Measurements from ENCODE around the gene ROR1.

The ROR1 gene

DNA sequence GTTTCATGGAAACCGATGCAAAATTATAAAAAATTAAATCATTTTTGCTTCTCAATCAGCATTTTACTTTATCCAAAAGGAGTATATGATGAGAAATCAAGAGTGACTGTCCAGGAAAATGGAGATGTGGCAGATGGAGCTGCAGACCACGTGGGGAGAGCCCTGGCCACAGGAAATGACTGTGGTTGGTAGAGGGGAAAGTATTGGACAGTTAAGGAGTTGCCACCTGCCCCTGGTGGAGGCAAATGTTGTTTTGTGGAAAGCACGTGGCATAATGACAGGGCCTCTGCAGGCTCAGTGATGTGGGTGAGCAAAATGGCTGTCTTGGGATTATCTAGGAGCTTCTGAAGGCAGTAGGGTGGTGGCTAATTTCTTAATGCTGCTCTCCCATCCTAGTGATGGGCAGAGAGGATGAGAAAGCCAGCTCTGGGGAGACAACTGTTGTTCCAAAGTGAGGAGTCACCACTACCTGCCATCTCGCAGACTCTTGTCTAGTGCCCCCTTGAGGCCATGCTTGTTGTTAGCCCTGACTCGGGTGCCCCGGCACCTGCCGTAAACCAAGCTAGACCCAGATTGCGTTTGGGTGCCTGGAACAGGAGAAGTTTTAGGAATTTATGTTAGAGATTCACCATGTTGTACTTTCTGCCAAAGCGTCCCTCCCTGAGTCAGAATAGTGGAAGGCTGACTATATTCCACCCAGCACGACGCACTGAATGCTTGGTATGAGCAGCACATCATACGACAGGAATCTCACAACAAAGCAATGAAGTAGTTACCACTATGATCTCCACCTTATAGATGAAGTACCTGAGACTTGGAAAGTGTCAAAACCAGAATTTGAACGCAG is 144.0 kb downstream of the ROR1 start:
- no peaks in the 10 kb centered on the region for H3K27me3 ChIP-seq (ENCODE audit: control insufficient read depth, insufficient read depth, low read length)
- H3K4me3 ChIP-seq (ENCODE audit: low read length) = no peak overlapping the region
- H3K4me1 ChIP-seq (ENCODE audit: control insufficient read depth, insufficient read depth, low read length) = peaks cover 5% of the 10 kb centered on the region
- no peak overlapping the region for H3K27ac ChIP-seq (ENCODE audit: low read depth, low read length)
- H3K9ac ChIP-seq (ENCODE audit: low read length) = no peak overlapping the region
- H3K36me3 ChIP-seq (ENCODE audit: control insufficient read depth, insufficient read depth, low read length) = no peaks in the 10 kb centered on the region

DNA sequence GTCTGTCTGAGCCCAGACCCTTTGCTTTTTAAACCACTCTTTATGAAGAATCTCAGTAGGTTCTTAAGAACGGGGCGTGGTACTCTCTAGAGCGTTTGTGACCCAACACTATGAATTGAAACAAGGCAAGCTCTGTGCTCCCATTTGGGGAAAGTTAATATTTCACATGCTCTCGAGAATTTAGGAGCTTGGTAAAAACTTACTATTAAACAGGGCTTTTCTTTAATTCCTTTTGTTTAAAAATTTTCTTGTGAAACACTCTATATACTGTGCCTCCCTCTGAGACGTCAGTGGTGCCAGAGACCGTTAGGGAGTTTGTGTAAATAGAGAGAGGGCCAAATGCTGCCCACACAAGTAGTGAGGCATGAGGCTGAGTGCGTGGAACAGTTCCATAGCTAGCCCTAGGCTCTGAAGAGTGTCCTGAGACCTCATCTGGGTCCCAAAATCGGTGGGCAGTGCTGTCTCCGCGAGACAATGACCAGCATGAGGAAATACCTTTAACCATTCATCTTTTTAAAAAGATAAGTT is 144.7 kb downstream of the ROR1 start:
- no peak overlapping the region for H3K4me3 ChIP-seq (ENCODE audit: low read length)

GRCh38 chr1:63920154-63921117 is 146.6 kb downstream of the ROR1 start:
- Histone ChIP-seq H3K27ac (ENCODE audit: low read depth, low read length) (no peak overlapping the region), H3K36me3 (ENCODE audit: control insufficient read depth, insufficient read depth, low read length) (no peaks in the 10 kb centered on the region), H3K27me3 (ENCODE audit: control insufficient read depth, insufficient read depth, low read length) (no peaks in the 10 kb centered on the region), H3K4me3 (ENCODE audit: low read length) (no peak overlapping the region), H3K4me1 (ENCODE audit: control insufficient read depth, insufficient read depth, low read length) (peaks cover 3% of the 10 kb centered on the region), H3K9ac (ENCODE audit: low read length) (no peak overlapping the region)

More for the DNA sequence above, 144.7 kb downstream of the ROR1 start:
- peaks cover 3% of the 10 kb centered on the region for H3K4me1 ChIP-seq (ENCODE audit: control insufficient read depth, insufficient read depth, low read length)
- no peak overlapping the region for H3K9ac ChIP-seq (ENCODE audit: low read length)
- H3K27ac ChIP-seq (ENCODE audit: low read depth, low read length) = no peak overlapping the region
- H3K36me3 ChIP-seq (ENCODE audit: control insufficient read depth, insufficient read depth, low read length) = no peaks in the 10 kb centered on the region
- H3K27me3 ChIP-seq (ENCODE audit: control insufficient read depth, insufficient read depth, low read length) = no peaks in the 10 kb centered on the region

- peaks cover 3% of the 10 kb centered on the region for H3K4me1 ChIP-seq (ENCODE audit: control insufficient read depth, insufficient read depth, low read length)
- no peak overlapping the region for H3K9ac ChIP-seq (ENCODE audit: low read length)
- no peak overlapping the region for H3K27ac ChIP-seq (ENCODE audit: low read depth, low read length)
Observed at GRCh38 chr1:63921359-63921758, 147.5 kb downstream of the ROR1 start.

DNA sequence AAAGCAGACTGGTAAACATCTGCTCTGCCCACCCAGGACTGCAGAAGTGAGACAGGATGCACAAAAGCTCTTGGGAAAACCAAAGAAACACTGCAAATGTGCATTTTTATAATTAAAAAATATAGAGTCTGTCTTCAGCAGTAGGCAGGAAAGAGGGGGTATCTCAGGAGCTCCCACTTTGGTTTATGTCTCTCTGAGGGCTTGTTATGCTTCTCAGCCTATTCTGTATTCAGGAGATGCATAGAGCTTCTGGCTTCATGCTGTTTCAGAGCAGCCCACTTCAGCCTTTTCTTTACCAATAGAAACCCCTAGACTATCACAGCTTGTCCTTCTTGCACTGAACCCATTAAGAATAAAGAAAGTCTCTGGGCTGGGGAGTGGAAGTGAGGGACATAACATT is 148.0 kb downstream of the ROR1 start:
- H3K4me3 ChIP-seq (ENCODE audit: low read length) = no peak overlapping the region
- no peaks in the 10 kb centered on the region for H3K27me3 ChIP-seq (ENCODE audit: control insufficient read depth, insufficient read depth, low read length)
- H3K36me3 ChIP-seq (ENCODE audit: control insufficient read depth, insufficient read depth, low read length) = no peaks in the 10 kb centered on the region
- H3K9ac ChIP-seq (ENCODE audit: low read length) = no peak overlapping the region
- H3K27ac ChIP-seq (ENCODE audit: low read depth, low read length) = no peak overlapping the region
- H3K4me1 ChIP-seq (ENCODE audit: control insufficient read depth, insufficient read depth, low read length) = peaks cover 3% of the 10 kb centered on the region

More at GRCh38 chr1:63921359-63921758, 147.5 kb downstream of the ROR1 start:
- Histone ChIP-seq H3K36me3 (ENCODE audit: control insufficient read depth, insufficient read depth, low read length) (no peaks in the 10 kb centered on the region), H3K27me3 (ENCODE audit: control insufficient read depth, insufficient read depth, low read length) (no peaks in the 10 kb centered on the region), H3K4me3 (ENCODE audit: low read length) (no peak overlapping the region)

GRCh38 chr1:63922848-63923247 is 149.0 kb downstream of the ROR1 start:
- H3K9ac ChIP-seq (ENCODE audit: low read length) = no peak overlapping the region
- H3K27me3 ChIP-seq (ENCODE audit: control insufficient read depth, insufficient read depth, low read length) = no peaks in the 10 kb centered on the region
- no peak overlapping the region for H3K4me3 ChIP-seq (ENCODE audit: low read length)
- H3K4me1 ChIP-seq (ENCODE audit: control insufficient read depth, insufficient read depth, low read length) = peaks cover 3% of the 10 kb centered on the region
- no peaks in the 10 kb centered on the region for H3K36me3 ChIP-seq (ENCODE audit: control insufficient read depth, insufficient read depth, low read length)
- H3K27ac ChIP-seq (ENCODE audit: low read depth, low read length) = no peak overlapping the region

DNA sequence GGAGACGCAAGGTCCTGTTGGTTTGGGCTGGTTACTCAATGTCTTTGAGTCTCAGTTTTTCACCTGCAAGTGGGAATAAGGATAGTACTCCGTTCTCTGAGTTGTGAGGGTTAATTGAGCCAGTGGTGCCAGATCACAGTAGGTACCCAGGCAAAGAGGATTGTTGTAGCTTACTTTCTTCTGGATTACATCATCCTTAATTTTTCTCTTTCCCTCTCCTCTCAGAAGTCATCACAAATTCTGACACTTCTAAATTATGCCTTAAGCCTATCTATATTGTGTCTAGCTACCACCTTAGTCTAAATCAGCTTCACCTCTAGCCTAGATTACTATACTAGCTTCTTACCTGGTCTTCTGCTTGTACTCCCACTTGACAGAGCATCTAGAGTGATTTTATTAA is 149.5 kb downstream of the ROR1 start:
- H3K27ac ChIP-seq (ENCODE audit: low read depth, low read length) = no peak overlapping the region
- no peak overlapping the region for H3K9ac ChIP-seq (ENCODE audit: low read length)
- H3K27me3 ChIP-seq (ENCODE audit: control insufficient read depth, insufficient read depth, low read length) = no peaks in the 10 kb centered on the region
- H3K4me1 ChIP-seq (ENCODE audit: control insufficient read depth, insufficient read depth, low read length) = peaks cover 3% of the 10 kb centered on the region
- H3K4me3 ChIP-seq (ENCODE audit: low read length) = no peak overlapping the region
- H3K36me3 ChIP-seq (ENCODE audit: control insufficient read depth, insufficient read depth, low read length) = no peaks in the 10 kb centered on the region

GRCh38 chr1:63924600-63924999 is 150.8 kb downstream of the ROR1 start:
- Histone ChIP-seq H3K27me3 (ENCODE audit: control insufficient read depth, insufficient read depth, low read length) (no peaks in the 10 kb centered on the region), H3K36me3 (ENCODE audit: control insufficient read depth, insufficient read depth, low read length) (no peaks in the 10 kb centered on the region), H3K27ac (ENCODE audit: low read depth, low read length) (no peak overlapping the region), H3K4me3 (ENCODE audit: low read length) (no peak overlapping the region), H3K9ac (ENCODE audit: low read length) (no peak overlapping the region), H3K4me1 (ENCODE audit: control insufficient read depth, insufficient read depth, low read length) (peaks cover 3% of the 10 kb centered on the region)

- Histone ChIP-seq H3K4me3 (ENCODE audit: low read length) (no peak overlapping the region), H3K4me1 (ENCODE audit: control insufficient read depth, insufficient read depth, low read length) (no peaks in the 10 kb centered on the region), H3K27ac (ENCODE audit: low read depth, low read length) (no peak overlapping the region), H3K27me3 (ENCODE audit: control insufficient read depth, insufficient read depth, low read length) (no peaks in the 10 kb centered on the region), H3K9ac (ENCODE audit: low read length) (no peak overlapping the region), H3K36me3 (ENCODE audit: control insufficient read depth, insufficient read depth, low read length) (no peaks in the 10 kb centered on the region)
Observed at GRCh38 chr1:63928186-63929105, 154.6 kb downstream of the ROR1 start.

GRCh38 chr1:63929106-63929478 is 155.3 kb downstream of the ROR1 start:
- Histone ChIP-seq H3K27ac (ENCODE audit: low read depth, low read length) (no peak overlapping the region), H3K9ac (ENCODE audit: low read length) (no peak overlapping the region), H3K4me1 (ENCODE audit: control insufficient read depth, insufficient read depth, low read length) (no peaks in the 10 kb centered on the region), H3K4me3 (ENCODE audit: low read length) (no peak overlapping the region), H3K27me3 (ENCODE audit: control insufficient read depth, insufficient read depth, low read length) (no peaks in the 10 kb centered on the region), H3K36me3 (ENCODE audit: control insufficient read depth, insufficient read depth, low read length) (no peaks in the 10 kb centered on the region)

GRCh38 chr1:63931468-63931867 is 157.7 kb downstream of the ROR1 start:
- Histone ChIP-seq H3K27me3 (ENCODE audit: control insufficient read depth, insufficient read depth, low read length) (no peaks in the 10 kb centered on the region), H3K36me3 (ENCODE audit: control insufficient read depth, insufficient read depth, low read length) (no peaks in the 10 kb centered on the region), H3K9ac (ENCODE audit: low read length) (no peak overlapping the region), H3K27ac (ENCODE audit: low read depth, low read length) (no peak overlapping the region), H3K4me3 (ENCODE audit: low read length) (no peak overlapping the region), H3K4me1 (ENCODE audit: control insufficient read depth, insufficient read depth, low read length) (no peaks in the 10 kb centered on the region)
